ENCODE data around the gene LIPT1.

- TF ChIP-seq CTCF (IDR thresholded peaks at IDR 0.05) (no peak), POLR2A (IDR thresholded peaks at IDR 0.05) (no peak)
These were observed 15.8 kb upstream of the LIPT1 start for GRCh38 chr2:99139003-99139402.
